GM06990 (cell line): ENCODE data around the gene PLSCR3.

Experiments used
- DNase-seq: peaks from one replicate; pipeline ENCODE4 v3.0.0-alpha.2; 2011; ENCODE audit not compliant: insufficient read length; ENCODE audit errors: extremely low read depth
- H3K27me3 ChIP-seq: replicated peaks from 2 replicates; pipeline ENCODE4 v1.6.0; 2011; ENCODE audit warnings: low read length; ENCODE audit not compliant: control insufficient read depth, insufficient read depth
- H3K36me3 ChIP-seq: 2 replicates; pipeline ENCODE4 v1.5.1; 2011; ENCODE audit warnings: low read length; ENCODE audit not compliant: control insufficient read depth, insufficient read depth
- H3K4me3 ChIP-seq: replicated peaks from 2 replicates; pipeline ENCODE4 v1.5.1; 2011; ENCODE audit warnings: low read depth, mild to moderate bottlenecking, control low read depth, low read length
- CTCF ChIP-seq: IDR thresholded peaks from 2 replicates; pipeline ENCODE4 v1.5.1; 2011; ENCODE audit warnings: low read length, control low read depth, mild to moderate bottlenecking, inconsistent platforms; ENCODE audit not compliant: insufficient read depth, poor library complexity, severe bottlenecking

PLSCR3 gene

GRCh38 chr17:7394452-7395191 lies at the start of gene PLSCR3:
Gene PLSCR3, minus strand, starts transcription at chr17:7394525. Its CDS starts 415 bp downstream, at chr17:7394110.
- TF ChIP-seq CTCF: peak; percentile 47
- DNase-seq: peak; percentile 87
- peaks cover 9% of the 10 kb centered on the region for H3K36me3 ChIP-seq
- H3K4me3 ChIP-seq: peak within 1 kb of the TSS; percentile 89
- no peaks in the 10 kb centered on the region for H3K27me3 ChIP-seq

- no peaks in the 10 kb centered on the region for H3K36me3 ChIP-seq
- no peaks in the 10 kb centered on the region for H3K27me3 ChIP-seq
- H3K4me3 ChIP-seq: no peak overlapping the region
- TF ChIP-seq CTCF: no peak
- no peak for DNase-seq
These were observed 49.5 kb upstream of the PLSCR3 start for GRCh38 chr17:7443499-7444485.

GRCh38 chr17:7442142-7442541 lies 47.8 kb upstream of the PLSCR3 start:
- DNase-seq: no peak
- no peaks in the 10 kb centered on the region for H3K27me3 ChIP-seq

GRCh38 chr17:7441266-7441665 lies 46.9 kb upstream of the PLSCR3 start:
- H3K27me3 ChIP-seq: no peaks in the 10 kb centered on the region
- H3K4me3 ChIP-seq: no peak overlapping the region
- DNase-seq: no peak
- TF ChIP-seq CTCF: no peak
- no peaks in the 10 kb centered on the region; the same call in 1 of the 2 replicates for H3K36me3 ChIP-seq

More at GRCh38 chr17:7442142-7442541, 47.8 kb upstream of the PLSCR3 start:
- no peak for TF ChIP-seq CTCF
- H3K4me3 ChIP-seq: no peak overlapping the region
- no peaks in the 10 kb centered on the region; the same call in 1 of the 2 replicates for H3K36me3 ChIP-seq

GRCh38 chr17:7440834-7441195 lies 46.5 kb upstream of the PLSCR3 start:
- TF ChIP-seq CTCF: no peak
- H3K27me3 ChIP-seq: no peaks in the 10 kb centered on the region
- H3K4me3 ChIP-seq: peak overlapping the region; percentile 68
- no peaks in the 10 kb centered on the region; the same call in 1 of the 2 replicates for H3K36me3 ChIP-seq
- DNase-seq: peak; percentile 53
